GM21423 (cell line): ENCODE measurements around the gene CYP26C1.
"Not testable (repeated sequence)": the region's sequence is repeated elsewhere in the genome, so short reads cannot be mapped to it uniquely, and the experiment has no call there.

ENCODE experiments used
- ATAC-seq: cut with Tn5 transposase; IDR thresholded peaks from one replicate; pipeline ENCODE4 v1.9.1; 2021; ENCODE audit warnings: mild to moderate bottlenecking, moderate library complexity; ENCODE audit not compliant: unreplicated experiment

Gene CYP26C1

DNA sequence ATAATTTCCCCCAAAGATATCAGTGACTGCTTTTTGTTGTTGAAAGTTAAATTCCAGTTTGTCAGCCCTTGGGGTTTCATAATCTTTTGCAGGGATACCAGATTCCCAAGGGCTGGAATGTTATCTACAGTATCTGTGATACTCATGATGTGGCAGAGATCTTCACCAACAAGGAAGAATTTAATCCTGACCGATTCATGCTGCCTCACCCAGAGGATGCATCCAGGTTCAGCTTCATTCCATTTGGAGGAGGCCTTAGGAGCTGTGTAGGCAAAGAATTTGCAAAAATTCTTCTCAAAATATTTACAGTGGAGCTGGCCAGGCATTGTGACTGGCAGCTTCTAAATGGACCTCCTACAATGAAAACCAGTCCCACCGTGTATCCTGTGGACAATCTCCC, 16.3 kb downstream of the CYP26C1 start:
- no peak for ATAC-seq

DNA sequence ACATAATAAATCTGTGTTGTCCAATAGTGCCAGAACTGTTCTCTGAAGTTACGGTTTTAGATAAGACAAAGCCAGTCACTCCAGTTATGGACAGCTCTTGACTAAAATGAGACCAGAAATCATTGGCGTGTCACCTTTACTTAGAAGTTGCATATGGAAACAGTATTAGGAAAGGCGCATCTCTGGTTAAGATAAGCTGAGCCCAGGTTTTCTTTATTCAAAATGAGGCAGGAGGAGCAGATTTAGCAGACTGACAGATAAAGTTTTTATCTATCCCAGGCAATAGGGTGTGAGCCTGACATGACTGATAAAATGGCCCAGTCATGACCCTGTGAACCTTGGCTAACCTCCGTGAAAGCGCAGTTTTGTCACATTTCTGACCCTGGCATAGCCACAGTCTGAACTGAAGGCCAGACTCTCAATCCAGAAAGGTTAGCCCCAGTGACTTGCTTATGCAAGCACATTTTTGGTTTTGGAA, 17.3 kb downstream of the CYP26C1 start:
- ATAC-seq, result no peak

DNA sequence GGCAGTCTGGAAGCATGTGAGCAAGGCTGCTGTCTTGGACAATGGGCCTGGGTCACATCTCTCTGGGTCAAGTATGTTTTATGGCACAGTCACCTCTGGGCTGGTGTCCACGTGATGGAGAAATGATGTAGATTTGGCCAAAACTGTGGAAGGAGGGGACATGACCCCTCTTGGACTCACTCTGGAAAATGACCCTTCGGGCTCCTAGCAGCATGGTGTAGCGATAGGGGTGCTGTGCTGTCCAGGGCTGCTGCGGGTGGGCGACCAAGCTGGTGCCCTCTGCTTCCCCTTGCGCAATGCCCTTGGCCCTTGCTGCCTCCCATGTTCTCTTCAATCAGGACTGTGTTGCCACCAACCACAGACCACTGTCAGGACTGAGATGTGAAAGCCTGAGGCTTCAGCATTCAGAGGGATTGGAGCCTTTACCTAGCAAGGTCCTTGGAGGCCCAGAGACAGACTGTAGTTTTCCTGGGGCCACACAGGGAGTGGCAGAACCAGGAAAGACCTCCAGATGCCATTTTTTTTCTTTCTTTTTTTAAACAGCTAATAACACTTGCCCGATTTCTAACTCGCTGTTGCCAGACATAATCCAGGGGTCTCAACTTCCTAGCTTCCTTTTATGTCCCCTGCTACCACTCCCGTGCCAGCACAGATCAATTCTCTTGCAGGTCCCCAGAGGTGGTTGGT, 19.2 kb downstream of the CYP26C1 start:
- no peak for ATAC-seq

DNA sequence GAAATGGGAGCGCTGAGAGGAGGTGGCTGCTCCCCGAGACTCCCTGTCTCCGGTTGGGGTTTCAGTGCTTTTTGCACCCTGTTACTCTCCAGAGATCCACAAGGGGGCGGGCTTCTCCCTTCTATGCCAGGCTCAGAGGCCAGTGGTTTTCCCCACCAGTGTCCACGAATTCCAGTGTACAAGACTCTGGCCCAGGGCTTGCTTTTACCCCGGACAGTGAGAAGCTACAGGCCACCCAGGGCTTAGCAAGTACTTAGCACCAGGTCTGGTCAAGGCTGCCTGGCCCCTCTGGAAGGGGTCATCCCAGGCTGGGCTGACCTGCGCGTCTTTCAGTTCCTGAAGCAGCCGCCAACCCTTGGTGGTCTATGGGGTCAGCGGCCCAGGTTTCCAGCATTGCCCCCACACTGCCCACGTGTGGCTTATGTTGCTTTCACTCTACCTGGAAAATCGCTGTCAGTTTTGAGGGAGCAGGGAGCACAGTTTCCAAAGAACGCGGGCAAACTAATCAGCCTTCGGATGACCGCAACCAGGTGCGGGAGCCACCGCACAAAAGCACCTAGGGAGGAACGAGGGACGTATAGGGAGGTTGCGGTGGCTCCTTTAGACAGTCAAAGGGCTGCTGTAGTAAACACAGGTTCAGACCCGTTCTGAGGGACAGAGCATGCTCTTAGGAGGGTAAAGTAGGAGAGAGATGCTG, 19.9 kb downstream of the CYP26C1 start:
- ATAC-seq, result no peak

DNA sequence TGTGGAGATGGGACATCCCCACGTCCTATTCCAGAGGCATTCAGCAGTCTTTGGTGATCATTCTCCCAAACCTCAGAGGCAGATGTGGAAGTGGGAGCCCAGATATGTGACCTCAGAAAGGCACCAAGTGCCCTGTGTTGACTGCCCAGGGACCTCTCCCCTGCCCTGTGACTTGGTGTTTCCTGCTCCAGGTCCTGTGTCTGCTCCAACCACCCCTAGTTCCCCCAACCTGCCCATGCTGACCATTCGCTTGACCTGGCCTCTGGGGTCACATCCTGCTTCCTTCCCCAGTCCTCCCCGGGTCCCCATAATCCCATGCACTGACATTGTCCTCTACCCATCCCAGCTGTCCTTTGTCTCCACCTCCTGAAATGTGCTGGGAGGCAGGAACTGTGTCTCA, 20.7 kb downstream of the CYP26C1 start:
- ATAC-seq, result no peak

DNA sequence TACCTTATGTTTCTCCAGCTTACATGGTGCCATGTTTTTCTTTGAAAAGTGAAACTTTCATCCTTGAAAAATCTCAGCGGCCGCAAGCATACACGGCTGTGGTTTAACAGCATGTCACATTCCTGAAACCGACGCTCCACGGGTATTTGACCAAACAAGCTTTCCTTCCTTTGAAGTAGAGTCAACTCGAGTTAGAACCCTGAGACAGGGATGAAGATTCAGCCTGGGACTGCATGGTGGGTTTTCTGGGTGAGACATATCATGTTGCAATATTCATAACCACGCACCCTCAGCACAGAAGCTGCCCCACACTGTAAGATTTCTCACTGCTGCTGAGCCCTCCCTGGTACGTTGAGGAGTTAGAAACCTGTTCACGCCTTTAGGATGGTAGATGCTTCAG, 21.2 kb downstream of the CYP26C1 start:
- no peak for ATAC-seq

DNA sequence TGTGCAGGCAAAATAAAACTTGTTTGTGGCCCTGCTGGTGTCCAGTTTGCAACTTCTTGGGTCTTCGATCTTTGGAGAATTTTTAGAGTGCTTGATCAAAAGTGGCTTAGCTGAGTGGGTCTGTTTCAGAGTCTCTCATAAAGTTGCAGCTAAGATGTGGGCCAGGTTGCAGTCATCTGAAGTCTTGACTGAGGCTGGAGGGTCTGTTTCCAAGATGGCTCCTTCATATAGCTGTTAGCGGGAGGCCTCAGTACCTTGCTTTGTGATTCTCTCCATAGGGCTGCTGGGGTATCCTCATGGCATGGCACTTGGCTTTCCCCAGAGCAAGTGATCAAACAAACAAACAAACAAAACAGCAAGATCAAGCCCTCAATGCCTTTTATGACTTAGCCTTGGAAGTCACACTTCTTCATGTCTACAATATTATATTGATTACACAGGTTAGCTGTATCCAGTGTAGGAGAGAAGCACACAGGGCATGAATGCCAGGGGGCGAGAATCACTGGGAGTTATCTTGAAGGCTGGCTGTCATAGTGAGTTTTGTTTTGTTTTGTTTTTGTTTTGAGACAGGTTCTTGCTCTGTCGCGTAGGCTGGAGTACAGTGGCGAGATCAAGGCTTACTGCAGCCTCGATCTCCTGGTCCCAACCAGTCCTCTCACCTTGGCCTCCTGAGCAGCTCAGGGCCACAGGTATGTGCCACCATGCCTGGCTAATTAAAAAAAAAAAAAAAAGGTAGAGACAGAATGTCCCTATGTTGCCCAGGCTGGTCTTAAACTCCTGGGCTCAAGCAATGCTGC, 23.3 kb downstream of the CYP26C1 start:
- no peak for ATAC-seq

DNA sequence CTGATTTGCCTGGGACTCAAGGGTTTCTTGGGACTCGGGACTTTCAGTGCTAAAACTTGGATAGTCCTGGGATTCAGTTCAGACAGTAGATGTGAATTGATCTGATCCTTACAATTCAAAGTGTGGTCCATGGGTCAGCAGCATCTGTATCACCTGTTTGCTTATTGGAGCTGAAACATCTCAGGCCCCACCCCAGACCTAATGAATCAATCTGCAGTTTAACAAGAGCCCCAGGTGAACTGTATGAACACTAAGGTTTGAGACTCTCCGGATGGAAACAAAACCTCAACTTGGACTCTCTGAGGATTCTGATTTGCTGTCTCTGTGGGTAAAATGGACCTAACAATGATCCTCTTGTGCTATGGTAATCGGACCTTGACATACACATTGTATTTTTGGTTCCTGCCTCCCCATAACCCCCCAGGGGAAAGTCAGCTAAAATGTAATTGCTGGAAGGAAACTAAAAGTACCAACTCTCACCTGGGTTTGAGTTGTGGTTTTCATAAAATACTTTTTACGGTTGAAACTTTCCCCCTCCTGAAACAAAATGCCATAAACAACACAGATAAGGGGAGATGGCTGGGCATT, 24.8 kb downstream of the CYP26C1 start:
- no peak for ATAC-seq

DNA sequence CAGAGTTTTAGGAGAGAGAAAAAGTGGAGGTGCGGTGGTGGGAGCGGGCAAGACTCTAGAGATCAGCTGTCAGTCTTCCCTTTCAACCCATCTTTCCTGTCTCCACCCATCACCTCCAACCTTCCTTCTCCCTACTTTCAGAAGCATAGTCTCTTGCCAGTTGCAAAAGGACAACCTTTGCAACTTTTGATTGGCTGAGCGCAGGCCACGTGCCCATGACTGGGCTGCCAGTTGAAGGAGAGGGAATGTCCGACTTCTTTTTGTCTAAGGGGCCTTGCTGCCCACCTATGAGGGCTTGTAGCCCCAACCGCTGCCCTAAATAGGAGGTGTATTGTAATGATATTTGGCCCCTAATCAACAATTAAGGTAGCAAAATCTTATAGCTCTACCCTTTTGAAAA, 25.7 kb downstream of the CYP26C1 start:
- no peak for ATAC-seq

DNA sequence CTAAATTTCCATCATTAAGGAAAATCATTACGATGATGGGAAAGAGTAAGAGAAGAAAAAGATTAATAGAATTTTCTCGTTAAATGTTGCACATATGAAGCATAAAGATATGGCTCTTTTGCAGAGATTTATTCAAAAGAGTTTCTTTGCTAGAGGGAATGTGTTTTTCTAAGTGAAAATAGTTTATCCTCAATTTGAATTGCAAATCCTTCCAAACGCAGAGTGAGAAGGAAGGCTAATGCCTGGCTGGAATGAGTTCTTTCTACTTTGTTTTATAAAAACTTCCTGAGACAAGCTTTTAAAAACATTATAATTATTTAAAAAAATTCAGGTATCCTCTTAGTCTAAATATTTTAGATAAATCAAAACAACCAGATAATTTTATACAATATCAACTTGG, 27.2 kb downstream of the CYP26C1 start:
- no peak for ATAC-seq

DNA sequence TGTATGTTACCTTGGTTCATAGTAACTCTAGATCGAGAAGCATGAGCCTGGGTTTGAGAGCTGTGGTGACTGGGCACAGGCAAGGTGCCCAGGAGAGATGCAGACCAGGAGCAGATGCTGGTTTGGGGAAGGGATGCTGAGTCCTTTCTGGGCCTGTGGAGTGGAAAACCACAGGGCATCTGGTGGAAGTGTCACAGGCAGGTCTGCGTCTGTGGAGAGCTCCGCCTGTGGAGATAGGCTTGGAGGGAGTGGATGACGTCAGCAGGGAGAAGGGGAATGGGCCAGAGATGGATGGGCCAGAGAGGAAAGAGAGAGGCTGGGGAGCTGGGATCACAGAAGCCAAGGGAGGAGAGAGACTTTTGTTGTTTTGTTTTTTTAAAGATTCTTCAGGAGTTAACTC, 27.9 kb downstream of the CYP26C1 start:
- no peak for ATAC-seq

DNA sequence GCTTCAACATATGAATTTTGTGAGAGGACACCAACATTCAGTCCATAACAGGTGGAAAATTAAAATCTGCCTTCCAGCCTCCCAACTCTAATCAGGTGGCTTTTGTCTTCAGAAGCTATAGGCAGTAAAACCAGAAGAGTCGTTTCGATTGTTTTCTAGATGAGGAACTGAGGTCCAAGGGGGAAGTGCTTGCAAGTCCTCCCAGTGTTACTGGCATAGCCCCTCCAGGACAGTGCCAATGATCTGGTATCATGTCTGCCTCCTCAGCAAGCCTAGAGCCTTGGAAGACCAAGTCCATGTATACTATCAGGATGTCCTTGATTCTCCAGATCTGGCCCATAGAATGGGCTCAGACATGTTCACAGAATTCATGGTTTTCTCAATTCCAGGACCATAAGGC, 30.0 kb downstream of the CYP26C1 start:
- ATAC-seq, result no peak

DNA sequence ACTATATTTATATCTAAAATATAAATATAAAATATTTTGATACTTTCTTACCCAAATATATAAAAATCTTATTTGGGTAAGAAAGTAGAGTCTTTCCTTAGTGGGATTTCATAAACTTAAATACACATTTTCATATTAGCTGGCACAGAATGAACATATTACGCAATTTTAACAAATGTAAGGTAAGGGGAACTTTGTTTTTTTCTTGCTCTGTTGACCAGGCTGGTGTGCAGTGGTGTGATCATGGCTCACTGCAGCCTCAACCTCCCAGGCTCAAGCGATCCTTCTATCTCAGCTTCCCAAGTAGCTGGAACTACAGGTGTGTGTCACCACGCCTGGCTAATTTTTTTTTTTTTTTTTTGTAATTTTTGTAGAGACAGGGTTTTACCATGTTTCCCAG, 31.4 kb downstream of the CYP26C1 start:
- ATAC-seq, result no peak

DNA sequence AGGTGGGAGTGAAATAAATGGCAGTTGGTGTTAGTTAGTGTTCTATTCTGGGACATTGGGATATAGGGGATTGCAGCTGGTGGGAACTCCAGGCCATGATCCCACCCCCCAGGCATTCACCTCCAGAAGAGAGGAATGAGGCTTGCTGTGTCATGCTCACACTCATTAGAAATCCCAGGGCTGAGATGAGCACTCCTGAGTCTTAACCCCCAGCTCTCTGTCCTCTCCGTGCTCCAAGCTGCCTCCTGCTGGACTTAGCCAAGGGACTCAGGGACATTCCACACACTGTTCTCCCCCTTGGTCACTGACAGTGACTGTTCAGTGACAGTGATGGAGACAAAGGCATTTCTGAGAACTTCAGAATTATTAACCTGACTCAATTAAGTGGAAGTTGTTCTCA, 34.6 kb downstream of the CYP26C1 start:
- ATAC-seq, result no peak

DNA sequence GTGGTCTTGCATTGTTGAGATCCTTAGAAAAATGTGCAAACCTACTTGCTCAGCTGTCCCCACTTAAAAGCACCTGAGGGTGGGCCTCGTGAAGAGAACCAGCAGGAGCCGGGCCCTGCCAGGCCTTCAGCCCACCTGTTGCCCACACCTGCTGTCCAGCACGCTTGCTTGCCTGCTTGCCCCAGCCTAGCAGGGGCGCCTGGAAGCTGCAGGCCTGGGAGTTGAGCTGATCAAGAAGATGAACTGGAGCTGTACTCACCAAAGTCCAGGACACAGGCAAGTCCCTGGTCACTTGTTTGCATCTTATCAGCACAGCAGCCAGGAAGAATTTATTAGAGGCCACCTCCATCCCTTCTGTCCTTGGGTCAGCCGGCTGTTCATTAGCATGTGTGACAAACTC, 36.3 kb downstream of the CYP26C1 start:
- ATAC-seq, result no peak

DNA sequence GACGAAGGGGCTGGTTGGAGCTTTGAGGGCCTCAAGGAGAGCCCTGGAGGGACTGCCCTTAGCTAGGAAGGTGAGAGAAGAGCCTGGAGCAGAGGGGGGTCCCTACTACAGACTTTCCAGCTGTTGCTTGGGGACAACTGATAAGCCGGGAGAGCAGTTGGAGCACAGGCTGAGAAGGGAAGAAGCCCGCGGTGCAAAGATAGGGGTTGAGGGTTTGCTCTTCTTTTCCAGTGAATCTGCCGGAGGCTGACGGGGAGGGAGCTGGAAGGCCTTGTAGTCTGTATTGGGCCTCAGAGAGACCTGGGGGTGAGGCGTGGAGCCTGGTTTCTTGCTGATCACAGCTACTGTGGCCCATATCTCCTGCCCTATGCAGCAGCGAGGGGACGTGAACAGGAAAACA, 36.8 kb downstream of the CYP26C1 start:
- no peak for ATAC-seq

DNA sequence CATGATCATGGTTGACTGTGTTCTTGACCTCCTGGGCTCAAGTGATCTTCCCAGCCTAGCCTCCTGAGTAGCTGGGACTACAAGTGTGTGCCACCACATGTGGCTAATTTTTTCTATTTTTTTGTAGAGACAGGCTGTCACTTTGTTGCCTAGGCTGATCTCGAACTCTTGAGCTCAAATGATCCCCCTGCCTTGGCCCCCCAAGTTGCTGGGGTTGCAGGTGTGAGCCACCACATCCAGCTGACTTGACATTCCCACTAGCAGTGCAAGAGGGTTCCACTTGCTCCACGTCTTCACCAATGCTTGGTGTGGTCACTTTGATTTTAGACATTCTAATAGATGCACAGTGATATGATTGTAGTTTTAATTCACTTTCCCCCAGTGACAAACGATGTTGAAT, 38.2 kb downstream of the CYP26C1 start:
- no peak for ATAC-seq

DNA sequence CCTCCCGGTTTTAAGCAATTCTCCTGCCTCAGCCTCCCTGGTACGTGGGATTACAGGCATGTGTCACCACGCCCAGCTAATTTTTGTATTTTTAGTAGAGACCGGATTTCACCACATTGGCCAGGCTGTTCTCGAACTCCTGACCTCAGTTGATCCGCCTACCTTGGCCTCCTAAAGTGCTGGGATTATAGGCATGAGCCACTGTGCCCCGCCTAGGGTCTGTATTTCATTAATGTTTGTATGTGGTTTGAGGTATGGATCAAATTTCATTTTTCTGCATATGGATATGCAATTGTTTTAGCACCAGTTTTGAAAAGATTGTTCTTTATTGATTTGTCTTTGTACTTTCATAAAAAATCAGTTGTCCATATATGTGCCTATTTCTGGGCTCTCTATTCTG, 39.1 kb downstream of the CYP26C1 start:
- ATAC-seq, result no peak

DNA sequence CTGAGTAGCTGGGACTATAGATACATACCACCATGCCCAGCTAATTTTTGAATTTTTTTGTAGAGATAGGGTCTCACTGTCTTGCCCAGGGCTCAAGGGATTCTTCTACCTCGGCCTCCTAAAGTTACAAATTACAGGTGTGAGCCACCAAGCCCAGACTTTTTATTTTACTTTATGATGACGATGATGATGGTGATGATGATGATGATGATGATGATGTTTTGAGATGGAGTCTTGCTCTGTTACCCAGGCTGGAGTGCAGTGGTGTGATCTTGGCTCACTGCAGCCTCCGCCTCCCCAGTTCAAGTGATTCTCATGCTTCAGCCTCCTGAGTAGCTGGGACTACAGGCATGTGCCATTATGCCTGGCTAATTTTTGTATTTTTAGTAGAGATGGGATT, 40.5 kb downstream of the CYP26C1 start:
- ATAC-seq, result not testable (repeated sequence)

DNA sequence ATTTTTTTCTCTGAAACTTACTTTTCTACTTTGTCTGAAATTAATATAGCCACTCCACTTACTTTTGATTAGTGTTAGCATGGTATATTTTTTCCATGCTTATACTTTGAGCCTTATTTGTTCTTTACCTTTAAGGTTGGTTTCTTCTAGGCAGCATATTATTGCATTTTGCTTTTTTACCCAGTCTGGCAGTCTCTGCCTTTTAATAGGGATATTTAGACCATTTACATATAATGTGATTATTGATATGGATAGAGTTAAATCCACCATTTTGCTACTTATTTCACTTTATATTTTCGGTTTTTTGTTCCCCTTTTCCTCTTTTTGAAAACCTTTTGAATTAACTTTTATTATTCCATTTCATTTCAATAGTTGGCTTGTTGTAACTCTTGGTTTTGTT, 43.4 kb downstream of the CYP26C1 start:
- ATAC-seq, result no peak

DNA sequence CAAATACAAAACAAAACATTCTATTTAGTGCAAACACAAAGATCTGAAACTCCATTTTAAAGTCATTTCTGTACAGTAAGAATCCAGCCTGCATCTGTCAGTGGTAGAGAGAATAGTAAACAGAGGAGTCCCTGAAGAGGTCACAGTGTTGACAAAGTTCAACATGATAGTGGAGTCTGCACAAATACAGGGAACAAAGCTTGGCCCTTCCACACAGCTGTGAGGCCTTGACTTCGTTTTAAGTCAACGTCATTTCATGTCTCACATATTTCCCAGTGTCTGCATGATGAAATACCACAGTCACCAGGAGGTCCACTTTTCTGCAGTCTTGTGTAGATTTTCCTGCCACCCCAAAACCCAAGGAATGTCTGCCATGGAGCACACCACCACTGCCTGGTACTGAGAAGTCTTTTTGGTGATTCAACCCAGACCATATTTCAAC, 46.1 kb downstream of the CYP26C1 start:
- no peak for ATAC-seq
